Measurements from ENCODE around the gene LRRC52.

DNA sequence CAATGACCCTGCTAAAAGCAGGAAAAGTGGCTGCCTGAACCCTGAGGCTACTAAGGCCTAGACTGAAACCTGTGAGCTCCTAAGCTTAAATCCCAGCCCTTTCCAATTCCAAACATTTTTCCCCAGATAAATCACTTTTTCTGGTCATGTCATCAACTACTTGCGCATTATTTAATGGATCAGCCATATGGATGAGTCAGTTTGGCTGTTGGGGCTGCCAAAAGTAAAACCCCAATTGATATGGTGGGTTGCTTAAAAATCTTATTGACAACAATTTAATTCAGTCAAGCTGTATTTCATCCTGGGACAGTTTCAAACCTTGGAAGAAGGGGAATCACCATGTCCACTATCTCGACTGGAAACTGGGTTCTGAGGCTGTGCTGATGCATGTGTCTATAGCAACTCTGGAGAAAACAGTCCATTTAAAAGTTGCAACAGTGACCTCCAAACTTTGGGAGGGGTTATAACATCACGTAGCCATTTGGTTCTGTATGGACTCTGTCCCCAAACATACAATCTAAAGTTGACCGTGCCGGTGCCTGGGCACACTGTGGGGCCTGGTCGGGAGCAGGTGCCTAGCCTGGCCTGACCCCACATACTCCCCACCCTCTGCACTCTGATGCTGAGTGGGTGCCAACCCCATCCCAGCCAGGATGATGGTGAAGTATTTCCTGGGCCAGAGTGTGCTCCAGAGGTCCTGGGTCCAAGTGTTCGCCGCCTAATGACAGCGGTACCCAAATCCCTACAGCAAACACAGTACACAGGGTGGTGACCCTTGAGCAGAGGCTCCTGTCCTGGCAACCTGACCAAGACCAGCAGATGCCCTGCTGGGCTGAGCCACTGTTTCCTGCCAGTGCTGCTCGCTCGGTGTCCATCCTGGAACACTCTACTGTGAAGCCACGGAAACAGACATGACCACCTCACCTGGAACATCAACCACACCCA, 46.5 kb upstream of the LRRC52 start:
- TF ChIP-seq, protein P1, sequence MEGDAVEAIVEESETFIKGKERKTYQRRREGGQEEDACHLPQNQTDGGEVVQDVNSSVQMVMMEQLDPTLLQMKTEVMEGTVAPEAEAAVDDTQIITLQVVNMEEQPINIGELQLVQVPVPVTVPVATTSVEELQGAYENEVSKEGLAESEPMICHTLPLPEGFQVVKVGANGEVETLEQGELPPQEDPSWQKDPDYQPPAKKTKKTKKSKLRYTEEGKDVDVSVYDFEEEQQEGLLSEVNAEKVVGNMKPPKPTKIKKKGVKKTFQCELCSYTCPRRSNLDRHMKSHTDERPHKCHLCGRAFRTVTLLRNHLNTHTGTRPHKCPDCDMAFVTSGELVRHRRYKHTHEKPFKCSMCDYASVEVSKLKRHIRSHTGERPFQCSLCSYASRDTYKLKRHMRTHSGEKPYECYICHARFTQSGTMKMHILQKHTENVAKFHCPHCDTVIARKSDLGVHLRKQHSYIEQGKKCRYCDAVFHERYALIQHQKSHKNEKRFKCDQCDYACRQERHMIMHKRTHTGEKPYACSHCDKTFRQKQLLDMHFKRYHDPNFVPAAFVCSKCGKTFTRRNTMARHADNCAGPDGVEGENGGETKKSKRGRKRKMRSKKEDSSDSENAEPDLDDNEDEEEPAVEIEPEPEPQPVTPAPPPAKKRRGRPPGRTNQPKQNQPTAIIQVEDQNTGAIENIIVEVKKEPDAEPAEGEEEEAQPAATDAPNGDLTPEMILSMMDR (IDR thresholded peaks at IDR 0.05), result no peak
- no peak for TF ChIP-seq MAX (CRISPR knock-in tag; IDR thresholded peaks at IDR 0.05)
- no peak for TF ChIP-seq SMAD3 (CRISPR knock-in tag; IDR thresholded peaks at IDR 0.05; ENCODE audit: borderline replicate concordance)
